HG03460 (cell line): ENCODE data around the gene TPCN2.

ENCODE experiments used
- ATAC-seq: cut with Tn5 transposase; IDR thresholded peaks from one replicate; pipeline ENCODE4 v1.9.1; 2021; ENCODE audit not compliant: unreplicated experiment

The TPCN2 gene

GRCh38 chr11:69108559-69108958, 59.8 kb downstream of the TPCN2 start:
- no peak for ATAC-seq

- no peak for ATAC-seq
Observed at GRCh38 chr11:69109101-69109500, 60.4 kb downstream of the TPCN2 start.

DNA sequence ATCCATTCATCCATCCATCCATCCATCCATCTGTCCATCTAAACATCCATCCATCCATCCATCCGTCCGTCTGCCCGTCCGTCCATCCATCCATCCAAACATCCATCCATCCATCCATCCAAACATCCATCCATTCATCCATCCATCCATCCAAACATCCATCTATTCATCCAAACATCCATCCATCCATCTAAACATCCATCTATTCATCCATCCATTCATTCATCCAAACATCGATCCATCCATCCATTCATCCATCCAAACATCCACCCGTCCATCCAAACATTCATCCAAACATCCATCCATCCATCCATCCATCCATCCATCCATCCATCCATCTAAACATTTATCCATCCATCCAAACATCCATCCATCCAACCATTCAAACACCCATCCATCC, 61.7 kb downstream of the TPCN2 start:
- no peak for ATAC-seq

- no peak for ATAC-seq
Observed at GRCh38 chr11:69111624-69112542, 63.2 kb downstream of the TPCN2 start.

DNA sequence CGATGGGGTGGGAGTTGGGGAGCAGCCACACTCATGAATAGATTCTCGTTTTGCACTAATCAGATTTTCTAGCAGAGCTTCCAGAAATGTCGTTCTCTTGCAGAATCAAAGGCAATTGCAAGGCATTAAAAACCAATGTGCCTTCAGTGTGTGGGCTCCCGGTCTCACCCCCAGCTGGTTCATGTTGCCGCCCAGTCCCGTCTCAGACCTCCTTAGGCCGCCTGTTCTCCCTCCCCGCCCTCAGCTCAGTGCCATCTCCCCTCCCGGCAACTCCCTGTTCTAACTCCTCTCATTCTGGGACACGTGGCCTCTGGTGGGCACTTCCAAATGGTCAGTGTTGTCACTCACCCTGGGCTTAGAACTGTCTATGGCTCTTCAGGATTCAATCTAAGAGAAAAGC, 64.5 kb downstream of the TPCN2 start:
- no peak for ATAC-seq

- no peak for ATAC-seq
Observed at GRCh38 chr11:69113646-69114340, 65.1 kb downstream of the TPCN2 start.

DNA sequence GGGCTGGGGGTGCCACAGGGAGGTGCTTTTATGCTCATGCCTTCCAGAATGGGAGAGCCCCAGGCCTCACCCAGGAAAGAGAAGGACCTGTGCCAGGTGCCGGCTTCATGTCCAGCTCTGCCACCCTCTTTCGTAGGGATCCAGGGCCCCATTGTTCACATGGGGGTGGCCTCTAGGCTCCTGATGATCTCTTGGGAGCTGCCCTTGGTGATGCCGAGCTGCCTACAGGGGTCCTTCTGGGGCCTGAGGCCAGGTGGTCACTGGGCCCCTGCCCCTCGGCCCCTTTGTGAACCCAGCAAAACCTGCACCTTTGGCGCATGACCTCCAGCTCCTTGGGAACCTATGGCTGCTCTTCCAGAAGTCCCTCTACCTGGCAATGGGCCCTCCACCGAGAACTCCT, 65.6 kb downstream of the TPCN2 start:
- ATAC-seq: no peak

- no peak for ATAC-seq
Observed at GRCh38 chr11:69114811-69115523, 66.2 kb downstream of the TPCN2 start.

GRCh38 chr11:69115586-69116560, 67.1 kb downstream of the TPCN2 start:
- no peak for ATAC-seq

GRCh38 chr11:69116671-69117070, 67.9 kb downstream of the TPCN2 start:
- no peak for ATAC-seq

DNA sequence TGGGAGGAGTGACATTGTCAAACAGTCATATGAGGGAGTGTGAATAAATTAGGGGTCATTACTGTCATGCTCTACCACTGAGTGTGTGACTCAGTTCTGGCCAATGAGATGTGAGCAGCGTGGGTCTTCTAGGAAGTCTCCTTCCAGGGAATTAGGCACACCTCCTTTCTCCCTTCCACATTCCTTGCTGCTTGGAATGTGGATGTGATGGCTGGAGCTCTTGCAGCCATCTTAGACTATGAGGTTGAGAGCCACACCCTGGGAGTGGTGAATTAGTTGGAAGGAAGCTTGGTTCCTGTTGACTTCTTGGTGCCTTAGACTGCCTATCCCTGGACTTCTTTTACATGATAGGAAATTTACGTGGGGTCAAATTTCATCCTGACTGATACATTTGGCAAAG, 70.5 kb downstream of the TPCN2 start:
- ATAC-seq: no peak

GRCh38 chr11:69120096-69120875, 71.6 kb downstream of the TPCN2 start:
- no peak for ATAC-seq

DNA sequence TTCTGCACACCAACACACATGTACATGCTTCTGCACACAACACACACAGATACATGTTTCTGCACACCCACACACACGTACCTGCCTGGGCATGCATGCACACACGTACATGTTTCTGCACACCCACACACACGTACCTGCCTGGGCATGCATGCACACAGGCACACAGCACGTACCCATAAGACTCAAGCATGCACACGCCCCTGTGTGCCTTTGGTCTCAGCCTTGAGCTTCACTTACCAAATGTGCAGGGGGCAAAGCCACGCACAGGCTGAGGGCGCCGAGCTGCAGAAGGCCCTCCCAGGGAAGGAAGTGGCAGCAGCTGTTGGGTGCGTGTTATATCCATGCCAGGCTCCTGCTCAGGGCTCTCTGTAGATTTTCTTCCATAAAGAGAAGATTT, 72.3 kb downstream of the TPCN2 start:
- ATAC-seq: no peak

DNA sequence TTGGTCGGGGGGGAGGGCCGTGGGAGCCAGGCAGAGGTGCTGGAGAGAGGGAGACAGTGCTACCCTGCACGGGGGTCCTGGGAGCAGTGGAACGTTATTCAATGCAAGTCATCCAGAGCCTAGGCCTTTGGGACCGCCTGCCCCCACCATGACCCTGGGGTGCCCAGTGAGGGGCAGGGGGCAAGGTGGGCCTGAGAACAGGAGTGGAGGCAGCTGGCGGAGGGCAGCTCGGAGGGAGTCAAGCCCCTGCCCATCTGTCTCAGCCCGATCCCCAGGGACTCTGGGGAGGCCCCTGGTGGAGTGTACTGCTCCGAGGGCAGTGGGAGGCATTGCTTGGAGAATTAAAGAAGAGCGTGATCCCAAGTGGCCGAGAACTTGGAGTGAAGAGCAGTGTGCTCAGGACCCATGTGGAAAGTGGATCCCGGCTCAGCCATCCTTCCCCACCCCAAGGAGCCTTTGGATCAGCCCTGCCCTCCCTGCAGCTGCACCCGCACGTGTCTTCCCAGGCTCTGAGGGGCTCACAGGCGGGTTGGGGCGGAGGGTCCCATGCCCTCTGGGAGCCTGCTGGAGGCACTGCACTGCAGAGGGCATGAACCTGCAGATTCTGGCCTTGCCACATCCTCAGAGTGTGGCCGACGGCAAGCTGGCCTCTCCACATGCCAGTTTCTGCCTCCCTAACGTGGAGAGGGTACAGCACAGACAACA, 73.0 kb downstream of the TPCN2 start:
- ATAC-seq: no peak

GRCh38 chr11:69122326-69122629, 73.5 kb downstream of the TPCN2 start:
- ATAC-seq: no peak

DNA sequence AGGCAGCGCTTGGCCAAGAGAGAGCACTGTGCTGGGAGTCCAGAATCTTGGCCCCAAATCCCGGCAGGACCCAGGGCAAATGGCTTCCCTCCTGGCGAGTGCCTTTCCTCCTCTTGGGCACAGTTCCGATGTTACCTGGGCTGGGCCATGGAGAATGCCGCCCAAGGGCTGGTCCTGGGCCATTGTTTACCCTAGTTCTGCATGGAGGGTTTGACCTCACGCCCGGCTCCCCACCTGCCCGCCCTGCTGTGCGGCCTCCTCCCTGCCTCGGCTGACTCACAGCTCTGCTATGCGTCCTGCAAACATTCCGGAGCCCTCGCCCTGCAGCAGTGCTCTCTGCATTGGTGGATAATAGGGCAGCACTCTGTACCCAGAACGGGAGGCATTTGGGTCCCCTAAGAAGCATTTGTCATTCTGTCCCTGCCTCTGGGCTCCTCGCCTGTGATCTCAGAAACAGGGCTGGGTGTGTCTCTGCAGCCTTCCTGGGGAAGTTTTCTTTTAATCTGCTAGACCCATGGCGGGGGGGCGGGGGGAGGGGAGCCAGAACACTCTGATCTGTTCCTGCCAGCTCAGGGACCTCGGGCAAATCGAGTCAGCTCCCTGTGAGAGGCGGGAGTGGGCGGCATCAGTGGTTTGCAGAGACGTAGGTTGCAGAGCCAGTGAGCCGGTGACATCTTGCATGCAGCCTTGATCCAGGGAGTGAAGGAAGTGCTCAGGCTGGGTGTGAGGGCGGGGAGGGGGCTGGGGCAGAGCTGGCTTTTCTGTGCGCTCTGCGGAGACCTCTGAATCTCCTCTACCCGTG, 74.1 kb downstream of the TPCN2 start:
- ATAC-seq: no peak

- no peak for ATAC-seq
Observed at GRCh38 chr11:69123593-69124545, 75.1 kb downstream of the TPCN2 start.
